Left lung (tissue), 10 donors: ENCODE data around the gene TSC22D1. TPM values are rescaled to one million over a fixed set of nuclear protein-coding genes. Genes with fewer than 3 reads are reported as not detected.

Experiments used
- ATAC-seq: fragments of 200-7000 bp; cut with Tn5 transposase; one replicate; pipeline ENCODE4 v1.9.1; 2020; ENCODE audit warnings: moderate library complexity
- DNase-seq, 4 donors: peaks; one replicate each; pipeline ENCODE4 v3.0.0-alpha.2; 2013 to 2020
- H3K27ac ChIP-seq, 2 donors: fragments of 200-600 bp; sonication (generic) in 1 of 2; one replicate each; pipeline versions ENCODE4 v1.5.0 to v1.8.0; 2020 to 2021
- H3K27me3 ChIP-seq, 2 donors: fragments of 200-600 bp; sonication (generic) in 1 of 2; one replicate each; pipeline versions ENCODE4 v1.5.0 to v1.8.0; 2020 to 2021
- H3K36me3 ChIP-seq, 2 donors: fragments of 200-600 bp; sonication (generic) in 1 of 2; one replicate each; pipeline versions ENCODE4 v1.5.0 to v1.8.0; 2020 to 2021
- H3K4me1 ChIP-seq, 2 donors: fragments of 200-600 bp; one replicate each; pipeline ENCODE4 v1.8.0; 2021
- H3K4me3 ChIP-seq, 2 donors: fragments of 200-600 bp; sonication (generic) in 1 of 2; one replicate each; pipeline versions ENCODE4 v1.5.0 to v1.8.0; 2020 to 2021; ENCODE audit warnings: mild to moderate bottlenecking in 1 of 2
- H3K9me3 ChIP-seq, 2 donors: fragments of 200-600 bp; sonication (generic) in 1 of 2; one replicate each; pipeline versions ENCODE4 v1.5.0 to v1.8.0; 2020 to 2021
- intact Hi-C, 2 donors: fragments of 100-400 bp; cut with DNase I; formaldehyde crosslinking; loops; one replicate each; pipeline versions ENCODE4 v1.11.2 to v1.14.2; 2022
- polyA plus RNA-seq, 6 donors: library from polyadenylated mRNA; unstranded; fragments of 120-200 nt; gene quantifications; one replicate each; pipeline ENCODE4 v1.2.1, GENCODE V29; 2013; ENCODE audit not compliant: insufficient read length in 6 of 6
- total RNA-seq, 2 donors: library from RNA; stranded (reverse); fragmentation: NEBNext Ultra II Directional; extraction: Animal tissue kit (Norgen Biotek cat#: 25700); gene quantifications; one replicate each; pipeline ENCODE4 v1.2.1, GENCODE V29; 2021
- TF ChIP-seq, protein P1 (sequence below), 2 donors: fragments of 200-600 bp; sonication (generic) in 1 of 2; IDR thresholded peaks; one replicate each; pipeline versions ENCODE4 v1.5.0 to v1.8.0; 2021; ENCODE audit warnings: antibody characterized with exemption in 2 of 2
- donor health status: DM: no; HTN: yes; CAD: no.
- donor health status: DM: no; HTN: no; CAD: no.

The TSC22D1 gene
- total and polyA plus RNA-seq, 8 donors, result 95.4 to 192 (median 182) TPM

DNA sequence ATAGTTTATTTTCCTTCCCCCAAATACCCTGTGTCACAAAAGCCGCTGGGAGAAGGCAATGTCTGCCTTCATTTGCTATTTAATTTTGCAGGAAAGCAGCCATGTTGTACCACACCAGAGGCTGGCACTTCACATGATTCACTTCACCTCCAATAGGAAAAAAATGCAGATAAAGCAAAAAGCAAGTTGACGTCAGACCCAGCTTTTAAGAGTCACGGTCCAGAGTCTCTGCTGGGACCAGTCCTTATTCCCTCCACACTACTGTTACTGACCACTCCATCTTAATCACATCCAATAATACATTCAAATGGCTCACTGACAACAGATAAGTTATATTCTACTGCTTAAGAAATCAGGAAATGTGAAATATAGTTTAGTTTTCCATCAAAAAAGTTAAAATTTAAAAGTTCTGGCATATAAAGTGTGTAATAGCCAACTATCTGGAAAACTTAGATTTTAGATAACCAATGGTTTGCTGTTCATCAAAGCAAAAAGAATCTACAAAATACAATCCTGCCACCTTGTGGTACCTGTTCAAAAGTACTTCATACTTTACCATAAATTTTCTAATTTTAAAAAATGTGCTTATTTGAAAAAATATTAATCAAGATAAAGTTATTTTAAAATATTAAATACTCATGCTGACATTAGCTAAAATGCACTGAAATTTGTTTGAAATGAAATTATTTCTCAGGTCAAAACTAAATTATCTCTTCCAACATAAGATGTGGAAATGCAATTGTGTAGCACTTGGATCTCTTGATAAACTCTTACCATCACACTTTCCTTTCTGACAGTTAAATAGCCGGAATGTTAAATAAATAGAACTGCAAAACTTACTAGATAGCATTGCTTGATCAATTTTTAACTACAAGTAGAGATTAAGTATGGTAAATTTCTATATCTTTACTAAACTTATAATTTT, 105.2 kb downstream of the TSC22D1 start:
- no peak overlapping the region for H3K27ac ChIP-seq
- peak in 1 of 4 donors; percentile 32 for DNase-seq
- H3K27me3 ChIP-seq, result no peaks in the 10 kb centered on the region
- H3K4me3 ChIP-seq, result no peak overlapping the region
- intact Hi-C loops, result no loop called here
- peak; percentile 45 for ATAC-seq
- TF ChIP-seq, protein P1, sequence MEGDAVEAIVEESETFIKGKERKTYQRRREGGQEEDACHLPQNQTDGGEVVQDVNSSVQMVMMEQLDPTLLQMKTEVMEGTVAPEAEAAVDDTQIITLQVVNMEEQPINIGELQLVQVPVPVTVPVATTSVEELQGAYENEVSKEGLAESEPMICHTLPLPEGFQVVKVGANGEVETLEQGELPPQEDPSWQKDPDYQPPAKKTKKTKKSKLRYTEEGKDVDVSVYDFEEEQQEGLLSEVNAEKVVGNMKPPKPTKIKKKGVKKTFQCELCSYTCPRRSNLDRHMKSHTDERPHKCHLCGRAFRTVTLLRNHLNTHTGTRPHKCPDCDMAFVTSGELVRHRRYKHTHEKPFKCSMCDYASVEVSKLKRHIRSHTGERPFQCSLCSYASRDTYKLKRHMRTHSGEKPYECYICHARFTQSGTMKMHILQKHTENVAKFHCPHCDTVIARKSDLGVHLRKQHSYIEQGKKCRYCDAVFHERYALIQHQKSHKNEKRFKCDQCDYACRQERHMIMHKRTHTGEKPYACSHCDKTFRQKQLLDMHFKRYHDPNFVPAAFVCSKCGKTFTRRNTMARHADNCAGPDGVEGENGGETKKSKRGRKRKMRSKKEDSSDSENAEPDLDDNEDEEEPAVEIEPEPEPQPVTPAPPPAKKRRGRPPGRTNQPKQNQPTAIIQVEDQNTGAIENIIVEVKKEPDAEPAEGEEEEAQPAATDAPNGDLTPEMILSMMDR (IDR thresholded peaks at IDR 0.05), result peak; percentile 30 to 42
- peaks cover 0 to 11% of the 10 kb centered on the region in 2 donors for H3K4me1 ChIP-seq
- H3K9me3 ChIP-seq, result no peaks in the 10 kb centered on the region
- H3K36me3 ChIP-seq, result no peaks in the 10 kb centered on the region

DNA sequence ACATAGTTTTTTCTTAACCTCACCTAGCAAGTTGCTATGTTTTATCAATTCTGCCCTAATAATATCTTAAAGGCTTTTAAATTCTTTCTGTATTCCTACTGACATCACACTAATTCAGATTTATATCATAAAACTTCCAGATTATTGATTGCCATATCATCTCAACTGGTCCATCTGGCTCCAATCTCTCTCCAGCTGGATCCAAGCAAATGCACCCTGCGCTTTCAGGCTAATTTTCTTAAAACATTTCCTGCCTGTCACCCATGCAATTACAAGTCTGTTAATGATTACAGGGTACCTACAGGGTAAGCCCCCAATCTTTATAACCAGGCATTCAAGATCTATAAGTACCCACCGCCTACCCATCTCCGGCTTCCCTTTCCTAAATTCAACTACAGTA, 107.3 kb downstream of the TSC22D1 start:
- DNase-seq (no peak), ATAC-seq (no peak)
- no peak overlapping the region for H3K4me3 ChIP-seq
- intact Hi-C loops, result no loop called here
- peaks cover 0 to 5% of the 10 kb centered on the region in 2 donors for H3K4me1 ChIP-seq
- H3K27ac ChIP-seq, result no peak overlapping the region
- TF ChIP-seq, protein P1 (IDR thresholded peaks at IDR 0.05), result no peak
- H3K36me3 ChIP-seq, result no peaks in the 10 kb centered on the region
- H3K9me3 ChIP-seq, result no peaks in the 10 kb centered on the region
- no peaks in the 10 kb centered on the region for H3K27me3 ChIP-seq

DNA sequence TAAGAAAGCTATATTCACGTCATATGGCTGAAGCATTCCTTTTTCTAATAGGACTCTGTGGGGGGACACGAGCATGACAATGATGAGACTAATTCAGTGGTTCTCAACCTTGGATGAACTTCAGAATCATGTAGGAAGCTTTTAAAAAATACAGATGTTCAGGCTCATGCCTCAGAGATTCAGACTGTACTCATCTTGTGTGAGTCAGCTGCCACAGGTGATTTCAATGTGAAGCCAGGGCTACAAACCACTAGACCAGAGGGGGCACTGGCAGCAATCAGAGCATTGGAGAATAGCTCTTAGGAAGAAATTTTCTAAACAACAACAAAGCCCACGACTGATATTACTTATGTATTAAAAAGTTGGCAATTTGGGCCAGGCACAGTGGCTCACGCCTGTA, 110.8 kb downstream of the TSC22D1 start:
- Histone ChIP-seq H3K27me3 (no peaks in the 10 kb centered on the region), H3K27ac (no peak overlapping the region), H3K36me3 (no peaks in the 10 kb centered on the region), H3K4me1 (no peaks in the 10 kb centered on the region), H3K9me3 (no peaks in the 10 kb centered on the region), H3K4me3 (no peak overlapping the region)
- DNase-seq (no peak), ATAC-seq (no peak)
- intact Hi-C loops, result no loop called here
- TF ChIP-seq, protein P1 (IDR thresholded peaks at IDR 0.05), result no peak

DNA sequence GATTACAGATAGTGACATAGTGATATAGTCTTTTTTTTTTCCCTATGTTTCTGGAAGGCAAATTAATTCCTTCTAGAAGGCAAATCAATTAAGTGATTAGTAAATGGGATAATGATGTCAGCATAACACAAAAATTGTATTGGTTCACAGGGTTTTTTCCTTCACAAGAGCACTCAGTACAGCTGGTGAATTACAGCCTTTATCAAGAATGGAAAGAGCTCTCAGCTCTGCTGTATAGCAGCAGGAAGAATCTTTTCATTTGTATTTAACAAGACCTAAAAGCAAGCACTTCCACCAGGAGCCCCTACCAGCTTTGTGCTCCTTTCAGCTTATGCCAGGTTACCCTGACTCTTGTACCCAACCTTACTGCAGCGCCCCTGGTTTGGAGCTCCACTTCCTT, 111.7 kb downstream of the TSC22D1 start:
- H3K36me3 ChIP-seq, result no peaks in the 10 kb centered on the region
- no peaks in the 10 kb centered on the region for H3K27me3 ChIP-seq
- no peak for ATAC-seq
- H3K4me1 ChIP-seq, result no peaks in the 10 kb centered on the region
- intact Hi-C loops, result no loop called here
- TF ChIP-seq, protein P1 (IDR thresholded peaks at IDR 0.05), result no peak
- H3K27ac ChIP-seq, result no peak overlapping the region
- no peak overlapping the region for H3K4me3 ChIP-seq
- H3K9me3 ChIP-seq, result no peaks in the 10 kb centered on the region
- no peak for DNase-seq

DNA sequence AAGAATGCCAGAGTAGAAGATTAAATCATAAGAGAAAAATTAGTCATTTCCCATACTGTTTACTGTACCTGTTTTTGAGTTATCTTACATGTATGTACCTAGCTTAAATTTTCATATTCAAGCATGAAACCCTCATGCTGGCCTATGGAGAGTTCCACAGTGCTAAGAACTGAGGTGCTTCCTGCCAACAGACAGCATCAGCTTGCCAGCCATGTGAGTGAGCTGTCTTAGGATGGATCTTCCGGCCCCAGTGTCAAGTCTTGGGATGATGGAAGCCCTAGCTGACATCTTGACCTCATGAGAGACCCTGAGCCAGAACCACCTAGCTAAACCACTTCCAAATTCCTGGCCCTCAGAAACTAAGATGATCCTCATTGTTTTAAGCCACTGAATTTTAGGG, 112.4 kb downstream of the TSC22D1 start:
- Histone ChIP-seq H3K27me3 (no peaks in the 10 kb centered on the region), H3K9me3 (peaks cover 0 to 2% of the 10 kb centered on the region in 2 donors), H3K27ac (no peak overlapping the region), H3K4me1 (no peaks in the 10 kb centered on the region), H3K36me3 (no peaks in the 10 kb centered on the region), H3K4me3 (no peak overlapping the region)
- TF ChIP-seq, protein P1 (IDR thresholded peaks at IDR 0.05), result no peak
- ATAC-seq (no peak), DNase-seq (no peak)
- intact Hi-C loops, result no loop called here
